SJCRH30 (cell line): ENCODE results near the gene PPP4R2. TPM values are rescaled to one million over a fixed set of nuclear protein-coding genes. Genes with fewer than 3 reads are reported as not detected.

Experiments used
- DNase-seq, 2 experiments: peaks; one replicate each; pipeline ENCODE4 v3.0.0-alpha.2; 2015 to 2020
- H3K27ac ChIP-seq: fragments of 250-450 bp; sonication (Bioruptor Pico); 2 replicates; pipeline ENCODE4 v1.5.1; 2020; ENCODE audit warnings: mild to moderate bottlenecking, moderate library complexity
- H3K27me3 ChIP-seq: fragments of 250-450 bp; sonication (Bioruptor Pico); 2 replicates; pipeline ENCODE4 v1.5.1; 2020; ENCODE audit warnings: mild to moderate bottlenecking, moderate library complexity
- H3K36me3 ChIP-seq: fragments of 250-450 bp; sonication (Bioruptor Pico); 2 replicates; pipeline ENCODE4 v1.5.1; 2020; ENCODE audit warnings: mild to moderate bottlenecking, moderate library complexity
- H3K4me1 ChIP-seq: fragments of 250-450 bp; sonication (Bioruptor Pico); 2 replicates; pipeline ENCODE4 v1.5.1; 2020; ENCODE audit warnings: mild to moderate bottlenecking, moderate library complexity
- H3K4me3 ChIP-seq: fragments of 250-450 bp; sonication (Bioruptor Pico); 2 replicates; pipeline ENCODE4 v1.5.1; 2020; ENCODE audit warnings: mild to moderate bottlenecking, moderate library complexity
- H3K9me3 ChIP-seq: fragments of 250-450 bp; sonication (Bioruptor Pico); replicated peaks from 2 replicates; pipeline ENCODE4 v1.5.1; 2020; ENCODE audit warnings: mild to moderate bottlenecking, moderate library complexity
- total RNA-seq: library from RNA; depleted of rRNA; stranded (reverse); fragments of >200 nt; shearing (Covaris generic); gene quantifications from 2 replicates; pipeline ENCODE4 v1.2.3, GENCODE V29; 2014; rRNA removed

Gene PPP4R2, protein sequence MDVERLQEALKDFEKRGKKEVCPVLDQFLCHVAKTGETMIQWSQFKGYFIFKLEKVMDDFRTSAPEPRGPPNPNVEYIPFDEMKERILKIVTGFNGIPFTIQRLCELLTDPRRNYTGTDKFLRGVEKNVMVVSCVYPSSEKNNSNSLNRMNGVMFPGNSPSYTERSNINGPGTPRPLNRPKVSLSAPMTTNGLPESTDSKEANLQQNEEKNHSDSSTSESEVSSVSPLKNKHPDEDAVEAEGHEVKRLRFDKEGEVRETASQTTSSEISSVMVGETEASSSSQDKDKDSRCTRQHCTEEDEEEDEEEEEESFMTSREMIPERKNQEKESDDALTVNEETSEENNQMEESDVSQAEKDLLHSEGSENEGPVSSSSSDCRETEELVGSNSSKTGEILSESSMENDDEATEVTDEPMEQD
- total RNA-seq = 48.9 and 55.6 TPM in 2 replicates

DNA sequence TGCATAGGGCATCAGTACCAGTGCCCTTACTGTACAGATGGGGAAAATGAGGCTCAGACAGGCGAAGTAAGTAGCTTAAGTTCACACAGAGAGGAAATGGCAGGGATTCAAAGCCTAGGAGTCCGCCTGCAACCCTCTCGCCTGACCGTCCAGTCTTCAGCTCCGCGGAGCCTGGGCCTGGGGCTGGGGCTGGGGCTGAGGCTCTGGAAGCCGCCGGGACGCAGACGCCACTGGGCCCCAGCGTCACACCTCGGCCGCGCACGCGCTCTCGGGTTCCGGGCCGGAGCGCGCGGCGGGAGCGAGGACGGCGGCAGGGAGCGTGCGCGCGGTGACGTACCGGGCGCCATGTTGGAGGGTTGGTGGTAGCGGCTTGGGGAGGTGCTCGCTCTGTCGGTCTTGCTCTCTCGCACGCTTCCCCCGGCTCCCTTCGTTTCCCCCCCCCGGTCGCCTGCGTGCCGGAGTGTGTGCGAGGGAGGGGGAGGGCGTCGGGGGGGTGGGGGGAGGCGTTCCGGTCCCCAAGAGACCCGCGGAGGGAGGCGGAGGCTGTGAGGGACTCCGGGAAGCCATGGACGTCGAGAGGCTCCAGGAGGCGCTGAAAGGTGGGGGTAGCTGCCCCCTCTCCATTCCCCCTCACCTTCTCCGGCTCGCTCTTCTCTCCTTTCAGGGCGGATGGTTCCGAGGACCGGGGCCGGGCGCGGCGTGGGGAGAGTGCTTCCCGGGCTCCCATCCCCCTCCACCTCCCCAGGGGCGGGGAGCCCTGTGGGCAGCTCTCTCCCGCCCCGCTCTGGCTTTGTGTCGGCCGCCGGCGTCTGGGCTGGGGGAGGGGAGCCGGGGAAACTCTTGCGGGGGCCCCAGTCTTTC lies at the start of gene PPP4R2:
PPP4R2 (plus strand) TSS at position 339 of the 861 bp plus-strand sequence; CDS start at position 566, 227 bp downstream.
- peak; percentile 80 to 86 for DNase-seq
- Histone ChIP-seq H3K36me3 (peaks cover 29% of the 10 kb centered on the region), H3K4me3 (peak within 1 kb of the TSS; percentile 99), H3K9me3 (no peaks in the 10 kb centered on the region), H3K27me3 (no peaks in the 10 kb centered on the region), H3K4me1 (peaks cover 8% of the 10 kb centered on the region; the same call in 1 of the 2 replicates), H3K27ac (peak within 1 kb of the TSS; percentile 89)

DNA sequence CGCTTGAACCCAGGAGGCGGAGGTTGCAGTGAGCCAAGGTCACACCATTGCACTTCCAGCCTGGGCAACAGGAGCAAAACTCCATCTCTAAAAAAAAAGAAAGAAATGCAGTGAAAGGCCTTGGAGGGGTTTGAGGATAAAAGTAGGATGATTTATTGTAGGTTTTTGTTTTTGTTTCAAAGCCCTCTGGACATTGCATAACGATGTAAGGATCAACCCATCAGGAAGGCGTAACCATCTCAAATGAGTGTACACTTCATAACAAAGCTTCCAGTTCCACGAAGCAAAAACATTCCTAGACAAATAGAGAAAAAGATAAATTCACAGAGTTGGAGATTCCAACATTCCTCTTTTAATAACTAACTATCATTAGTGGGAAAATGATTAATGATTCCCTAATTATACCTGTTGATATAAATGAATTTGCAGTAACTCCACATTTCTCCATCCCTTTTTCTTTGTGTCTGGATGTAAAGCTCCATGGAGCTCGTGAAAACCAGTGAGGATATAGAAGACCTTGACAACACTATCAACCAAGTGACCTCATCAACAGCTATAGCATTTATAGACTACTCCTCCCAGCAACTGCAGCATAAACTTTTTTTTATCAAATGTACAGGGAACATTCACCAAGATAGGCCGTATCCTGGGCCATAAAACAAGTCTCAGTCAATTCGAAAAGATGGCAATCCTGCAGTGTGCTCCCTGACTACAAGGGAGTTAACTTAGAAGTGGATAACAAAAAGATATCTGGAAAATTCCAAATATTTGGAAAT lies 48.7 kb upstream of the PPP4R2 start:
- no peak for DNase-seq
- Histone ChIP-seq H3K36me3 (no peaks in the 10 kb centered on the region), H3K9me3 (no peaks in the 10 kb centered on the region), H3K27me3 (no peaks in the 10 kb centered on the region), H3K4me3 (no peak overlapping the region), H3K4me1 (no peaks in the 10 kb centered on the region), H3K27ac (no peak overlapping the region)

DNA sequence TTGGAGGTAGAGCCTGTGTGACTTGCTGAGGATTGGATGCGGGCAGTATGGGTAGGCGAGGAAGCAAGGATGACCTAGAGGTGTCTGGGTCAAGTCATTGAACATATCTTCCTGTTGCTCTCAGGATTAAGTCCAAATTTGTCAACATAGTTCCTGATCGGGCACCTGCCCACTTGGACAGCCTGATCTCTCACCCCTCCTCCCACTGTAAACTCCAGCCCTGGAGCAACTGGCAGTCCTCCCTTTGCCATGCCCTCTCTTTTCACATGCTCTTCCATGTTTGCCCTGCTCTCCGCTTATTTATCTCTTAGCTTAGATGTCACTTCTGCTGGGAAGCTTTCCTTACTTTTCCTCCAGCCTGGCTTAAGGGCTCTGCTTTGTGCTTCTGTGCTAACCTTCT lies 47.6 kb upstream of the PPP4R2 start:
- Histone ChIP-seq H3K4me1 (no peaks in the 10 kb centered on the region), H3K27ac (no peak overlapping the region), H3K36me3 (no peaks in the 10 kb centered on the region), H3K9me3 (no peaks in the 10 kb centered on the region), H3K27me3 (no peaks in the 10 kb centered on the region), H3K4me3 (no peak overlapping the region)
- no peak for DNase-seq

DNA sequence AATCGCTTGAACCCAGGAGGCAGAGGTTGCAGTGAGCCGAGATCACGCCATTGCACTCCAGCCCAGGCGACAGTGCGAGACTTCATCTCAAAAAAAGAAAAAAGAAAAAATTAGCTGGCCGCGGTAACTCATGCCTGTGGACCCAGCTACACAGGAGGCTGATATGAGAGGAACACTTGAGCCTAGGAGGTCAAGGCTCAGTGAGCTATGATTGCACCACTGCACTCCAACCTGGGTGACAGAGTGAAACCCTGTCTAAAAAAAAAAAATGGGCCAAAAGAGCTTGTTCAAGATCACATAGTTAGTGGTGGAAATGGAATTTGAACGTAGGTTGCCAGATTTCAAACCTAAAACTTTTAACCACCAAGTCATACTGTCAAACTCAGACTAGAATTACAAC lies 46.2 kb upstream of the PPP4R2 start:
- no peak for DNase-seq
- H3K4me3 ChIP-seq = no peak overlapping the region
- H3K27ac ChIP-seq = no peak overlapping the region
- no peaks in the 10 kb centered on the region for H3K27me3 ChIP-seq
- no peaks in the 10 kb centered on the region for H3K4me1 ChIP-seq
- H3K9me3 ChIP-seq = no peaks in the 10 kb centered on the region
- no peaks in the 10 kb centered on the region for H3K36me3 ChIP-seq

DNA sequence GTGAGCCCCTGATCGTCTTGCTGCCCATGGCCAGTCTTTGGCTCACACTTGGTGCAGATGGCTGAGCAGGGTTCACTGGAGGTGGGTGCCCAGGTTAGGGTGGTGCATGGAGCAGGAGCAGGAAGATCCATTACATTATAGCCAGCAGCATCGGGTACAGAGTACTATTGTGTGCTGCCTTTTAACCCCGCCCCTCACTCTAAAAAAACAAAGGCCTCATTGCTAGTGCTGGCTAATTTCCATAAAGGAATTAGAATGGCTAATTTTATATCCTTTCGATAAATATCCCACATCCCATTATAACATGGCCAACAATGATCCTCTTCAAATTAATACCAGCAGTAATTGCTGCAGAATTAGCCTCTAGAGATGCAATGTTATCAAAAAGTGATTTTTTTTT lies 45.8 kb upstream of the PPP4R2 start:
- no peaks in the 10 kb centered on the region for H3K27me3 ChIP-seq
- DNase-seq = no peak

DNA sequence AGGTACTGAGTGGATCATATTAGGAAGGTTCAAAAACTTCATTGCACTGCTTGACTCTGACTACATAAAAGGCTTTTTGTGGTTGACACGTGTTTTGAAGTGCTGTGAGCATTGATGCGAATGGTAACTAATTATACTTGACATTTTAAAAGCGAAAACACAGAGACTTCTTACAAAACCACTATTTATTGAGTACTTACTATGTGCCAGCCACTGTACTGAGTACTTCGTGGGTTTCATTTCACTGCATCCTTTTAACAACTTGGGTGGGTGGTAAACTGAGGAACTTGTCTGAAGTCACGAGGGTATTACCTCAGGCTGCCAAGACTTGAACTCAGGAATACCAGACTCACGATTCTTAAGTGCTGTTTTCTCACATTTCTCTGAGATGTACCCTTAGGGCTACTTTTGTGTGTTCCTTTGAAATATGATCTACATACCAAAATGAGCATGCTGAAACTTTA lies 45.3 kb upstream of the PPP4R2 start:
- H3K9me3 ChIP-seq = no peaks in the 10 kb centered on the region
- DNase-seq = no peak
- no peak overlapping the region for H3K4me3 ChIP-seq
- H3K4me1 ChIP-seq = no peaks in the 10 kb centered on the region
- H3K27me3 ChIP-seq = no peaks in the 10 kb centered on the region
- H3K36me3 ChIP-seq = no peaks in the 10 kb centered on the region
- no peak overlapping the region for H3K27ac ChIP-seq

More for the DNA sequence above, 45.8 kb upstream of the PPP4R2 start:
- Histone ChIP-seq H3K9me3 (no peaks in the 10 kb centered on the region), H3K36me3 (no peaks in the 10 kb centered on the region), H3K27ac (no peak overlapping the region), H3K4me1 (no peaks in the 10 kb centered on the region), H3K4me3 (no peak overlapping the region)

DNA sequence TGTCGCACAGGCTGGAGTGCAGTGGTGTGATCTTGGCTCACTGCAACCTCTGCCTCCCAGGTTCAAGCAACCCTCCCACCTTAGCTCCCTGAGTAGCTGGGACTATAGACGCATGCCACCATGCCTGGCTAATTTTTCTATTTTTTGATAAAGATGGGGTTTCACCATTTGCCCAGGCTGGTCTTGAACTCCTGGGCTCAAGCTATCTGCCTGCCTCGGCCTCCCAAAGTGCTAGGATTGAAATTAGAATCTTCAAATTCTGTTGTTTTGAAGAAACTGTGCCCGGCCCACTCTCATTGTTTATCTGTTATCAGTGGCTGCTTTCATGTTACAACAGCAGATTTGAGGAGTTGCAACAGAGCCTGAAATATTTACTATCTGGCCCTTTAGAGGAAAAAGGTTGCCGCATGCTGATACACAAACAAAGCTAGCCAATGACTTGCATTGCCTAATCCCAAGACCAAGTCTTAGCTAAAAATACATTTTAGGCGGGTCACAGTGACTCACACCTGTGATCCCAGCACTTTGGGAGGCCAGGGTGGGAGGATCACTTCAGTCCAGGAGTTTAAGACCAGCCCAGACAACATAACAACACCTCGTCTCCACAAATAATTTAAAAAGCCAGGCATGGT lies 43.2 kb upstream of the PPP4R2 start:
- Histone ChIP-seq H3K27ac (no peak overlapping the region), H3K4me1 (no peaks in the 10 kb centered on the region), H3K27me3 (no peaks in the 10 kb centered on the region), H3K4me3 (no peak overlapping the region), H3K9me3 (no peaks in the 10 kb centered on the region), H3K36me3 (no peaks in the 10 kb centered on the region)
- DNase-seq = no peak

DNA sequence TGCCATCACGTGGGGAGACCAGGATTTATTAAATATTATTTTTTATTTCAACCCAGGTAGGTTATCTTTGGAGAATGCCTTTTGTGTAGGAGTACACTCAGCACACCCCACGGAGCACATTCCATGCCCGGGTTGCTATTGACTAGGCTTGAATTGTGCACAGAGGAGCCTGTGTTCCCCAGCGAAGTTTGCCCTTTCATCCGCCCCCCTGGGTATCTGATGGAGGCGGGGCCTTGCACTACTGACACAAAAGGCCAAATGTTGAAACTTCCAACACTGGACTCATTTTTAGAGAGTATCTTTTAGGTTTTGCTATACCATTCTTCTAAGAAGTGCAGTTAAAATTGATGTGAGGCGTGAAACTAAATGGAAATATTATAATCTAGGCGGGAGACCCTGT lies 39.3 kb upstream of the PPP4R2 start:
- no peak overlapping the region for H3K4me3 ChIP-seq
- DNase-seq = no peak
- H3K27ac ChIP-seq = no peak overlapping the region
- no peaks in the 10 kb centered on the region for H3K4me1 ChIP-seq
- no peaks in the 10 kb centered on the region for H3K36me3 ChIP-seq
- no peaks in the 10 kb centered on the region for H3K9me3 ChIP-seq
- H3K27me3 ChIP-seq = no peaks in the 10 kb centered on the region

DNA sequence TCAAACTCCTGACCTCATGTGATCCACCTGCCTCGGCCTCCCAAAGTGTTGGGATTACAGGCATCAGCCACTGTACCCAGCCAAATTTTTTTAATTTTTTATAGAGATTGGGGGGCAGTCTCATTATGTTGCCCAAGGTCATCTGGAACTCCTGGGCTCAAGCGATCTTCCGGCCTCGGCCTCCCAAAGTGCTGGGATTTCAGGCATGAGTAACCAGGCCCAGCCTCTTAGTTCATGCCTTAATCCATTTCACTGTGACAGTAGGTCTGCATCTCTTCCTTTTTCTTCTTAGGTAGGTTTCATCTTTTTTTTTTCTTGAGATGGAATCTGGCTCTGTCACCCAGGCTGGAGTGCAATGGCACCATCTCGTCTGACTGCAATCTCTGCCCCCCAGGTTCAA lies 37.3 kb upstream of the PPP4R2 start:
- Histone ChIP-seq H3K27me3 (no peaks in the 10 kb centered on the region), H3K4me1 (no peaks in the 10 kb centered on the region), H3K9me3 (no peaks in the 10 kb centered on the region), H3K36me3 (no peaks in the 10 kb centered on the region), H3K4me3 (no peak overlapping the region), H3K27ac (no peak overlapping the region)
- no peak for DNase-seq

DNA sequence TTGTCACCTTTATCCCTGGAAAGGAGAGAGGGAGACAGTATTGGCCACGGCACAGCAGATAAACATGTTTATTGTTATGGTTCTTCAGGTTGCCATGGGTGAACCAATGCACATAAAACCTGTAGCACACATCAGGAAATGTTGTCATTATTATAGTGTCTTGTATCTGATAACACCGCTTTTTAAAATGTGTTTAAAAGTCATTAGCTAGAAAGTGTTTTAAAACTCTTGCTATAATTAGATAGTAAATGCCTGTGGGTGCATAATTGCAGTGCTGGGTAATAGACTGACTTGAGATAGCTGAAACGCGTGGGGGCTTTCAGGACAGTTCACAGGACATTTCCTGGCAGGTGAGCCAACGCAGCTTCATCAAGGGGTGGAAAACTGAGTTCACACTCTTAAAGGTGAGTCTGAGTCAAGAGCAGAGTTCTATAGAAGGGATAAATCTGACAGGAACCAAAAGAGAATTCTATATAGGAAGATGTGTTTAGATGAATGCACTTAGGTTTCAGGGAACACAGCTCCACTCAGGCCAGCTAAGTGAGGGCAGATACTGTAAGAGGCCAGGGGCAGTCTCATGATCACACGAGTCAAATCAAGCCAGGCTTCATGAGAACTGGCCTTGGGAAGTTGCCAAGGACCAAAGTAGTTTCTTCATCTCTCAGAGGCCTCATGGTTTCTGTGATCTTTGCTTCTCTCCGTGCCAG lies 35.6 kb upstream of the PPP4R2 start:
- DNase-seq = no peak
- Histone ChIP-seq H3K9me3 (no peaks in the 10 kb centered on the region), H3K4me3 (no peak overlapping the region), H3K36me3 (no peaks in the 10 kb centered on the region), H3K27ac (no peak overlapping the region), H3K4me1 (no peaks in the 10 kb centered on the region), H3K27me3 (no peaks in the 10 kb centered on the region)

DNA sequence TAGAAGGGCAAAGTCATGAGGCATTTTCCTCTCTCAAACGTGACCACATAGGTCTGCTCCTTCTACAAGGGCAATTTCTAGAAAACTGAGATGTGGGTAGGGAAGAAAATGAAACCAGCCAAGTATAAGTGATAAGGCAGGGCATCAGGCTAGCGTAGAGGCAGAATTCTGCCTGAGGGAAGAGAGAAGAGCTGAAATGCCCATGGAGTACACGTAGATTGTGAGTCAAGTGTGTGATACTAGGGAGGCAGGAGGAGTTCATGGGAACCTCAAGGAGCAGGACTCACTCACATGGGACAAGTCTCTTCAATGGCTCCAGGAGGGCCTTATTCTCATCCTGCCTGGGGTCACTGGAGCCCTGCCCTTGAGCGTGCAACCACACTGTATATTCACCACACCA lies 34.9 kb upstream of the PPP4R2 start:
- Histone ChIP-seq H3K27ac (no peak overlapping the region), H3K4me3 (no peak overlapping the region), H3K27me3 (no peaks in the 10 kb centered on the region), H3K36me3 (no peaks in the 10 kb centered on the region), H3K9me3 (no peaks in the 10 kb centered on the region), H3K4me1 (no peaks in the 10 kb centered on the region)
- DNase-seq = no peak

DNA sequence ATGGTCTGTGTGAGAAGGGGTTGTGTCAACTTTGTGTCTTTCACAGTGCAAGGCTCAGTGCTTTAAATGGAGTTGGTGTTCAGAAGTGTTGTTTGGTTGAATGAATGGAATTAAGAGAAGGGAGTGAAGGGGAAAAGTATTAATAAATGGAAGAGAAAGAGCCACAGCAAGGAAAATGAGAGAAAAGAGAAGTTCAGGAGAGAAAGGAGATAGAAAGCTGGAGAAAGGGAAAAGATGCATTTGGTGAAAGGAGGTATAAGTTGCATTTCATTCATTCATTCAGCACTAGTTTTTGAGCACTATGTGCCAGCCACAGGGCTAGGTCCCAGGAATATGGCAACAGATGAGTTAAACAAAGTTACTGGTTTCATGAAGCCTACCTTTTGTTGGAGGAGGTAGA lies 34.3 kb upstream of the PPP4R2 start:
- Histone ChIP-seq H3K4me3 (no peak overlapping the region), H3K9me3 (no peaks in the 10 kb centered on the region), H3K27ac (no peak overlapping the region), H3K36me3 (no peaks in the 10 kb centered on the region), H3K27me3 (no peaks in the 10 kb centered on the region), H3K4me1 (no peaks in the 10 kb centered on the region)
- no peak for DNase-seq

DNA sequence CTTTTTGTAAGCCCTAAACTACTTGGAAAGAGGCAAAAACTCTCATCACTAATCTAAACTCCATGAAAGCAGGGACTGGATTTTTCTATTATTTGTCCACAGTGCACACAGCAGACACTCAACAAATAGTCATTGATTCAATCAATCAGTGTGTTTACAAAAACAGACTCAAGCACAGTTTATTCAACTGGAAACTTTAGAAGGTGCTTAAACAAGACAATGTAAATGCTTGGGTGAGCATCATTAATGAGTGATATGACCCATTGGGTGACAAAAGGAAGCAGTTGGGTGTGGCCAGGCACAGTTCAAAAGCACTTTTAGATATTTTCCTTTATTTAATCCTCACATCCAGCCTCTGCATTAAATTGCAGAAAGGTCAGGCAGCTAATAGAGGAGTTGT lies 32.0 kb upstream of the PPP4R2 start:
- Histone ChIP-seq H3K27me3 (no peaks in the 10 kb centered on the region), H3K9me3 (no peaks in the 10 kb centered on the region), H3K4me3 (no peak overlapping the region), H3K4me1 (no peaks in the 10 kb centered on the region), H3K27ac (no peak overlapping the region), H3K36me3 (no peaks in the 10 kb centered on the region)
- DNase-seq = no peak

DNA sequence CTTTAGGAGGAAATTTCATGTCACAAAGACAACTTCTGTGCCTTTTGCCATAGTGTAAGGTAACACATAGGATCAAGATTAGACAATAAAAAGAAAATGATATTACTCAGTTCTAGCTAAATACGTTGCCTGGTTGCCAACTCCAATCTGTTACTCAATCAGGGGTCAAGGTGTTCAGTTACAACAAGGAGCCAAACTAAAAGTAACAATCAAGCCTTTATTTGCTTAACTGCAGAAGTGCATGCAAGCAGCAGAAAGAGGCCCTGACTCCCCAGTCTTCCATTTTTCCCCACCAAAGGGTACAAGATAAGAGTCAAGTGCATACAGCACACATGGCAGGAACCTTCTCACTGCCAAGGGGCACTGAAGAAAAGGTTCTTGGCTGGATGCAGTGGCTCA lies 28.3 kb upstream of the PPP4R2 start:
- Histone ChIP-seq H3K36me3 (no peaks in the 10 kb centered on the region), H3K4me3 (no peak overlapping the region), H3K9me3 (no peaks in the 10 kb centered on the region), H3K27ac (no peak overlapping the region), H3K4me1 (no peaks in the 10 kb centered on the region), H3K27me3 (no peaks in the 10 kb centered on the region)
- no peak for DNase-seq
